ENCODE measurements around the gene RALGPS2. TPM values are rescaled to one million over a fixed set of nuclear protein-coding genes. Genes with fewer than 3 reads are reported as not detected.

The RALGPS2 gene
- total RNA-seq, 1 donor from 2014 or later, result 2.6 TPM

- intact Hi-C loops (cut with micrococcal nuclease), result no loop called here
Observed at GRCh38 chr1:178959543-178960460, 234.8 kb downstream of the RALGPS2 start.

DNA sequence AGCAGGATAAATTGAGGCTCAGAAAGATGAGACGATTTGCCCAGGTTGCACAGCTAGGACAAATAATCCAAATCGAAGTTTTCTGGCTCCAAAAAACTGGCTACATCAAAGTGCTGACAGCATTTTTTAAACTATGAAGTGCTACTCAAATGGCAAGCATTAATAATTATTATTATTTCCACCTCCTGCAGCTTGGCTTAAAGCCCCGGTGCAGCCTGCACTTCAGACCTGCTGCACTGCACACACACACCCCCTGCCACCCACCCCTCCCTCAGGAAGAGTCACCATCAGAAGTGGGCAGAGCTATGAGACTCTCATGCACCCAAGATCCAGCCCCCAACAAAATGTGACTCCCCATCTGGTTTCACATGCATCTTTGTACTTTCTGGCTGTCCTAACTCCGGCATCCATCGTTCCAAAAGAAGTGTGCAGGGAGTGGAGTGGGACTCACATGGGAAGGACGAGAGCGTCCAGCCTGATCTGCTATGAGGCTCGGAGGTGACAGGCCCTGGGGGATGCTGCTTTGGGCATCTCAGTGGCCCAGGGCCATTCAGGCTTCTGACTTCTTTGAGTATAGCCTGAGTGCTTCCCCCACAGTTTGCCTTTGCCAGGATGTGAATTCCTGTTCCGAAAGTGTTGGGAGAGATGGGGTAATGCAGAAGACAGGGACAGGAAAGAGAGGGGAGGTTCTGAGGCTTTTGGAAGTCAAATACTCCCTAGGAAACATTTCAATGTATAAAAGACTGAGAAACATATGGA, 235.6 kb downstream of the RALGPS2 start:
- Mint-ChIP-seq H3K4me3 (no peak overlapping the region), H3K36me3 (ENCODE audit: low read depth) (no peaks in the 10 kb centered on the region), H3K9me3 (peaks cover 12% of the 10 kb centered on the region), H3K4me1 (no peaks in the 10 kb centered on the region), H3K27ac (no peak overlapping the region), H3K27me3 (no peaks in the 10 kb centered on the region)
- intact Hi-C loops (cut with micrococcal nuclease), result no loop called here
- no peak for DNase-seq

More at GRCh38 chr1:178959543-178960460, 234.8 kb downstream of the RALGPS2 start:
- no peak overlapping the region for H3K4me3 Mint-ChIP-seq
- no peak overlapping the region for H3K27ac Mint-ChIP-seq
- peaks cover 5% of the 10 kb centered on the region for H3K9me3 Mint-ChIP-seq
- H3K4me1 Mint-ChIP-seq, result no peaks in the 10 kb centered on the region
- peaks cover 2% of the 10 kb centered on the region for H3K27me3 Mint-ChIP-seq
- DNase-seq, result no peak
- no peaks in the 10 kb centered on the region for H3K36me3 Mint-ChIP-seq (ENCODE audit: low read depth)

- Mint-ChIP-seq H3K4me3 (no peak overlapping the region), H3K27me3 (no peaks in the 10 kb centered on the region), H3K36me3 (ENCODE audit: low read depth) (no peaks in the 10 kb centered on the region), H3K27ac (no peak overlapping the region), H3K9me3 (peaks cover 15% of the 10 kb centered on the region), H3K4me1 (no peaks in the 10 kb centered on the region)
- no peak for DNase-seq
- intact Hi-C loops (cut with micrococcal nuclease), result no loop called here
Observed at GRCh38 chr1:178961331-178961730, 236.3 kb downstream of the RALGPS2 start.

DNA sequence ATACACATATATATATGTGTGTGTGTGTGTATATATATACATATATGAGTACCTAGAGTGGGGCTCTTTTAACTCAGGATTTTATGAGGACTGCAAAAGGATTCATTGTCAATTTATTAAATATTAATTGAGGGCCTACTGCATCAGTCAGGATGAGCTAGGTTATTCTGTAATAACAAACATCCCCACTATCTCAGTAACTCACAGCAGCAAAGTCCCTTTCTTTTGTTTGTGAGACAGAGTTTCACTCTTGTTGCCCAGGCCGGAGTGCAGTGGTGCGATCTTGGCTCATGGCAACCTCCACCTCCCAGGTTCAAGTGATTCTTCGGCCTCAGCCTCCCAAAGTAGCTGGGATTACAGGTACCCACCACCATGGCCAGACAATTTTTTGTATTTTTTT, 236.8 kb downstream of the RALGPS2 start:
- H3K36me3 Mint-ChIP-seq (ENCODE audit: low read depth), result no peaks in the 10 kb centered on the region
- H3K4me3 Mint-ChIP-seq, result no peak overlapping the region
- no peak overlapping the region for H3K27ac Mint-ChIP-seq
- peaks cover 15% of the 10 kb centered on the region for H3K9me3 Mint-ChIP-seq
- no peak for DNase-seq
- H3K27me3 Mint-ChIP-seq, result no peaks in the 10 kb centered on the region
- intact Hi-C loops (cut with micrococcal nuclease), result no loop called here
- no peaks in the 10 kb centered on the region for H3K4me1 Mint-ChIP-seq

DNA sequence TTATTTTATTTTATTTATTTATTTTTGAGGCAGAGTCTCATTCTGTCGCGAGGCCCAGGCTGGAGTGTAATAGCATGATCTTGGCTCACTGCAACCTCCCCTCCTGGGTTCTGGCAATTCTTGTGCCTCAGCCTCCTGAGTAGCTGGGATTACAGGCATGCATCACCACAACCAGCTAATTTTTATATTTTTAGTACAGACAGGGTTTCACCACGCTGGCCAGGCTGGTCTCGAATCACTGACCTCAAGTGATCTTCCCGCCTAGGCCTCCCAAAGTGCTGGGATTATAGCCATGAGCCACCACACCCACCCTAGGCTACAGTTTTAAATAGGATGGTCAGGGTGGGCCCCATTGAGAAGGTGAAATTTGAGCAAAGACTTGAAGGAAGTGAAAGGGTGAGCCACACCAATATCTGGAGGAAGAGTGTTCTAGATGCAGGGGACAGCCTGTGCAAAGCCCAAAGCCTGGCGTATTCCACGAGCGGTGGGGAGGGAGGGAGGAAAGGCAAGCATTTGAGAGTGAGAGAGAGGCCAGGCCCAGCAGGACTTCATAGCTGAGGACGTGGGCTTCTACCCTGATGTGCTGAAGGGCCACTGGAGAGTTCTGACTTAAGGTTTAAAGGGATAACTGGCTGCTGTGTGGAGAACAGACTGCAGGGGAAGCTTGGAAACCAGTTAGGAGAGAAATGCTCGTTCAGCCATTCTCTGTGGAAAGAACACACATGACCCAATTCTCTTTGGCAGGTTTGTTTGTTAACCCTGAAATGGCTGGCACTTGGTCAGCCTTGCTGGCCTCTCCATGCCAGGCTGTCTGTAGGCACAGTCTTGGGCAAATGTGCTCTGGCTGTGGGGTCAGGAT, 238.0 kb downstream of the RALGPS2 start:
- Mint-ChIP-seq H3K9me3 (peaks cover 15% of the 10 kb centered on the region), H3K36me3 (ENCODE audit: low read depth) (no peaks in the 10 kb centered on the region), H3K27ac (no peak overlapping the region), H3K27me3 (no peaks in the 10 kb centered on the region), H3K4me1 (no peaks in the 10 kb centered on the region), H3K4me3 (no peak overlapping the region)
- no peak for DNase-seq
- intact Hi-C loops (cut with micrococcal nuclease), result no loop called here

GRCh38 chr1:178964469-178965330, 239.7 kb downstream of the RALGPS2 start:
- H3K27ac Mint-ChIP-seq, result no peak overlapping the region
- H3K9me3 Mint-ChIP-seq, result peaks cover 15% of the 10 kb centered on the region
- no peak for DNase-seq
- no peak overlapping the region for H3K4me3 Mint-ChIP-seq
- intact Hi-C loops (cut with micrococcal nuclease), result no loop called here
- no peaks in the 10 kb centered on the region for H3K27me3 Mint-ChIP-seq
- no peaks in the 10 kb centered on the region for H3K36me3 Mint-ChIP-seq (ENCODE audit: low read depth)
- H3K4me1 Mint-ChIP-seq, result no peaks in the 10 kb centered on the region

GRCh38 chr1:178966312-178966711, 241.3 kb downstream of the RALGPS2 start:
- Mint-ChIP-seq H3K4me3 (no peak overlapping the region), H3K9me3 (peaks cover 15% of the 10 kb centered on the region), H3K4me1 (no peaks in the 10 kb centered on the region), H3K27ac (no peak overlapping the region), H3K27me3 (no peaks in the 10 kb centered on the region), H3K36me3 (ENCODE audit: low read depth) (no peaks in the 10 kb centered on the region)
- intact Hi-C loops (cut with micrococcal nuclease), result no loop called here
- no peak for DNase-seq

- Mint-ChIP-seq H3K27me3 (no peaks in the 10 kb centered on the region), H3K4me3 (no peak overlapping the region), H3K27ac (no peak overlapping the region), H3K36me3 (ENCODE audit: low read depth) (no peaks in the 10 kb centered on the region), H3K4me1 (peaks cover 3% of the 10 kb centered on the region), H3K9me3 (peaks cover 10% of the 10 kb centered on the region)
- DNase-seq, result no peak
- intact Hi-C loops (cut with micrococcal nuclease), result no loop called here
Observed at GRCh38 chr1:178969226-178969987, 244.4 kb downstream of the RALGPS2 start.

GRCh38 chr1:178970184-178970583, 245.1 kb downstream of the RALGPS2 start:
- Mint-ChIP-seq H3K27ac (no peak overlapping the region), H3K36me3 (ENCODE audit: low read depth) (no peaks in the 10 kb centered on the region), H3K4me3 (no peak overlapping the region), H3K4me1 (peaks cover 3% of the 10 kb centered on the region), H3K9me3 (peaks cover 8% of the 10 kb centered on the region), H3K27me3 (peaks cover 2% of the 10 kb centered on the region)
- intact Hi-C loops (cut with micrococcal nuclease), result no loop called here
- no peak for DNase-seq

Other genes with a start within 250 kb of the RALGPS2 start
- not detected in 2 replicates for gene CLEC20A, start 228.3 kb upstream of the RALGPS2 start, total RNA-seq
- gene TEX35, start 212.1 kb upstream of the RALGPS2 start, total RNA-seq, result not detected in 2 replicates
- gene ANGPTL1, start 145.8 kb downstream of the RALGPS2 start, total RNA-seq, result not detected in 2 replicates